GM18873 (cell line): Measurements from ENCODE around the gene TMEM178A.
"Not testable (repeated sequence)": the region's sequence is repeated elsewhere in the genome, so short reads cannot be mapped to it uniquely, and the experiment has no call there.

ENCODE experiments used
- ATAC-seq: cut with Tn5 transposase; IDR thresholded peaks from one replicate; pipeline ENCODE4 v1.9.1; 2021; ENCODE audit warnings: mild to moderate bottlenecking, moderate library complexity, moderate number of reproducible peaks; ENCODE audit not compliant: unreplicated experiment, low FRiP score

Gene TMEM178A

DNA sequence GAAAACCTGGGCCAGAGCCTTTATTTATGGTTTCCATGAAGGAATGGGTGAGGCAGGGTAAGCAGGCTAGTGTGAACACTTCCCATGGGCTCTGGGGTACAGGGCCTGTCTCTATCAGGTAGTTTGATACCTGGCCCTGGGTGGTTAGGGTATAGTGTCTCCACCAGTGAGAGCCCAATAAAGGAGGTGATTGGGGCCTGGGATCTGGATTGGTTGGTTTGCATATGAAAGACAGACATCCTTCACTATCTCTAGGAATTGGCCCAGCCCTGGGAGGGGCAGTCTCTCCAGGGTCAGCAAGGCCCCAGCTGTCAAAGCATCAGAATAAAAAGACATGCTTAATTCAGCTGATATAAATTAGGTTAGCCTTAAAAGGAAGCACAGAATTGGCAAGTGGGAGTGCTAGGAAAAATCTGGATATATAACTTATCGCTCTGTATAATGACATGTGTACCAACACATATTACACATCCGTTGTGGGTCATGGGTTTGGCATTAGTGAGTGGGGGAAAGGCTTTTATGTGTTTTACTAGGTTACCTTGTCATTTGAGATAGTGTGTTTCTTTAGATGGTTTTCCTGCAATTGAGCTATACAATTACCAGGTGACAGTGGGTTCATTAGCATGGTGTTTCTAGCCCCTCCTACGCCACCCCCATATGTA is 18.5 kb upstream of the TMEM178A start:
- no peak for ATAC-seq

DNA sequence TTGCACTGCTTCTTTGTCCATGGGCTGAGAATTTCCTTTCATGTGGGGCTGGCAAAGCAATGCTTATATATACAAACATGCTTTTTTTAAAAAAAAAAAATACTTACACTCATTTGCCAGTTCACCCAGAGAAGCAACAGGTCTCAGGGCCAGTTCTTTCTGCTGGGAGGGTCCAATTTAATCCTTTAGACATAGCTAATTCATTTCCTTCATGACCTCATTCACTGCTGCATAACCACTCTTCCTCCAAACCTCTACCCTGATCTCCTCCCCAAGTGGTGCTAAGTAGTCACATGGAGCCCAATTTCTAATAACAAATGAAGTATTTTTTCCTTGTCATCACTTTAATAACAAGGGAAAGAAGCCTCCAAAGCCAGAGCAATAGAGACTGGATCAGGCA is 17.1 kb upstream of the TMEM178A start:
- ATAC-seq, result no peak

DNA sequence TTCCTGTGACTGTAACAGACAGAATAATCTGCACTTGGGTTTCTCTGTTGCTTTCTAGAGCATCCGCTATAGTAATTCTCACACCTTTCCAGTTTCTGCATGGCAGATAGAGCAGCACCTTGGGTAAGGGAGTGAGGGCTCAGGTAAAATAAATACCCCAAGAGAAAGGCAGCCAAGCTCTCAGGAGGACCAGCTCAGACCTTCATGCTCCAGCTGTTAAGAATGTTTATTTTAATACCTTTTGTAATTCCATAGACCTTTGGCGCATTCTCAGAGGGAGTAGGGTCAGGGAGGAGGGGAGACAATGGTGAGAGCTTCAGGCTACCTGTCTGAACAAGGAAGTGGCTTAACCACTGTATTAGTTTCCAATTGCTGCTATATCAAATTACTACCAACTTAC is 16.2 kb upstream of the TMEM178A start:
- no peak for ATAC-seq

DNA sequence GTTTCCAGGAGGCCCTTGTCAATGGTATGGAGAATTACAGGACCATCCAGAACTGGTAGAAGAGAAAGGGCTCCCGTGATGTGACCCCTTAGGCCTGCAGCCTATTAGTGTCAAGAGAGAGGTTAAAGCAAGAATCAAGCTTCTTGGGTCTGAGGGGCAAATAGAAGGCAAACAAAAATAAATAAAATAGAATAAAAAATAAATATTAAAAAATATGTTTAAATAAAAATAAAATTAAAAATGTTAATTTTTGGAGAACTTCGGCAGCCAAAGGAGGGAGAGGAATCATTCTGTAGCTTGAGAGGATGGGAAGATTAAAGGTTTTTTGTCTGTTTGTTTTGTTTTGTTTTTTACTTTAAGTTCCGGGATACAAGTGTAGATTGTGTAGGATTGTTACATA is 15.2 kb upstream of the TMEM178A start:
- ATAC-seq, result no peak

DNA sequence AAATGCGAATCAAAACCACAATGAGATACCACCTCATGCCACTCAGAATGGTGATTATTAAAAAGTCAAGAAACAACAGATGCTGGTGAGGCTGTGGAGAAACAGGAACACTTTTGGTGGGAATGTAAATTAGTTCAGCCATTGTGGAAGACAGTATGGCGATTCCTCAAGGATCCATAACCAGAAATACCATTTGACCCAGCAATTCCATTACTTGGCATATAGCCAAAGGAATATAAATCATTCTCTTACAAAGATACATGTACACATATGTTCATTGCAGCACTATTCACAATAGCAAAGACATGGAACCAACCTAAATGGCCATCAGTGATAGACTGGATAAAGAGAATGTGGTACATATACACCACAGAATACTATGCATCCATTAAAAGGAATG is 9.5 kb upstream of the TMEM178A start:
- ATAC-seq, result not testable (repeated sequence)

DNA sequence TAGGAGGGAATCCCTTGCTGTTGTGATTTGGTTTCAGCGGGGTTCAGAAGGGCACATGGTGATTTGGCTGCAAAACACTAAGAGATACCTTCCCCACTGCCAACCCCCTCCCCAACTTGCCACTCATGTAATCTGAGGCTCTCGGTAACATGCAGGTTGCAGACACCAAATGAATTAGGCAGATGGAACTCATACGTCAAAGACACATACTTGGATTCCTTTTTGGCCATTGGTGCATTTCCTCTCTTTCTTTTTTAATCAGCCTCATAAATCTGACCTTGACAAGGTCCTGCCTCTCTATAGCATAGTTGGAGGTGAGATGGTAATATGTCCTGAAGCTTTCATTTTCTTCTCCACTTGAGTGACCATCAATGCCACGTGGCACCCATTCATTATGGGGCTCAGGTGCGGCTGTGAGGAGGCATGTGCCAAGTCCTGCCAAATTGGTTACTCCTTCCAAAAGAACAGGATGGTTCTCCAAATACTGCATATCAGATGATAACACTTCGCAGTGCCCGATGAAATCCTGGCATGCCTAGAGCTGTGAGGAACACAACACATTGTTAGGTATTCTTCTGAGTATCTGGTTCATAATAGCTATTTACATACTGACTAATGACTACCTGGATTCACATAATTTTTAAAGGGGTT is 8.3 kb upstream of the TMEM178A start:
- no peak for ATAC-seq

DNA sequence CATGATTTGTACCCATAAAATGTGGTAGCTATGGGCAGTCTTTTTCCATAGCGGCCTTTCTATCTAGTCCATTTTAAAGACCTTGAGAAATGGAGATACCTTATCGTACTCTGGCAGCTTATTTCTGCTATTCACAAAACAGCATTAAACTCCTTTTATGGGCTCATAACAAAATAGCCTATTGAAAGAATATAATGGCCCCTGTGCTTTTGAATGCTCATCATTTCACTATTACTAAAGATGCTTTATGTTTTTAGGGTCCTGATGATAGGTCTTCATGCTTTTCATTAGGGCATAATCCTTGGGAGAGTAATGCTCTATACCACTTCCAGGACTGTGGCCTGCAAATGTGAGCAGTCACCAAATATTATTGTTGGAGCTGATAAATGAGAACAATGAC is 7.3 kb upstream of the TMEM178A start:
- ATAC-seq, result no peak

DNA sequence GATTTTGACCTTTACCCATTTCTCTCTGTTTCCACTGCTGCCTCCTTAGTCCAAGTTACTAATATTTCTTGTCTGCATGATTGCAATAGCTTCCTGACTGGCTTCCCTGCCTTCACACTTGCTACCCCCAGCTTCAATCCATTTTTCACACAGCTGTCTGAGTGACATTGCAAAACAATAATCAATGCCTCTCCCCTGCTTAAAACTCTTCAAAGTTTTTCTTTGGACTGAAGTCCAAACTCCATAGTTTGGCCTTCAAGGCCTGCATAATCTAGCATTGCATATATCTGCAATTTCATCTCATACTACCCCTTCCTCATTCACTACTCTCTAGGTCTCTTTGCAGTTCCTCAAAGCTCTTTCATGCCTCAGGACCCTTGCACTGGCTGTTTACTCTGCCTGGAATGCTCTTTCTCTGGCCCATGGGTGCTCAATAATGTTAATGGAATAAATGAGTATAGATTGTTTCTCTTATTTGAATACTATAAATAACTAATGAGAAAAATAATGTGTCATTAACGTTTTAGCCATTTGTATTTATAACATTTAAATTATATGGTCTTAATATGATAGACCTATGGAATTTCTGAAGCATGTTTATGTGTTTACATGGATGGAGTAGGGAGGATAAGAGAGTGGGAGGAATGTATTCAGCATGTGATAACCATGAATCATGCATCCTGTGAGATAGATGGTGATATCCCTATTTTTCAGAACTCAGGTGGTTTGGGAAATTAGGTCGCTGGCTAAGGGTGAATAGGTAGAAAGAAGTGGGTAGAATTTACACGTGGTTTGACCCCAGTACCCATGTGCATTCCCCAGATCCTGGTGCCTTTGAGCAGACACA is 5.7 kb upstream of the TMEM178A start:
- ATAC-seq, result no peak

DNA sequence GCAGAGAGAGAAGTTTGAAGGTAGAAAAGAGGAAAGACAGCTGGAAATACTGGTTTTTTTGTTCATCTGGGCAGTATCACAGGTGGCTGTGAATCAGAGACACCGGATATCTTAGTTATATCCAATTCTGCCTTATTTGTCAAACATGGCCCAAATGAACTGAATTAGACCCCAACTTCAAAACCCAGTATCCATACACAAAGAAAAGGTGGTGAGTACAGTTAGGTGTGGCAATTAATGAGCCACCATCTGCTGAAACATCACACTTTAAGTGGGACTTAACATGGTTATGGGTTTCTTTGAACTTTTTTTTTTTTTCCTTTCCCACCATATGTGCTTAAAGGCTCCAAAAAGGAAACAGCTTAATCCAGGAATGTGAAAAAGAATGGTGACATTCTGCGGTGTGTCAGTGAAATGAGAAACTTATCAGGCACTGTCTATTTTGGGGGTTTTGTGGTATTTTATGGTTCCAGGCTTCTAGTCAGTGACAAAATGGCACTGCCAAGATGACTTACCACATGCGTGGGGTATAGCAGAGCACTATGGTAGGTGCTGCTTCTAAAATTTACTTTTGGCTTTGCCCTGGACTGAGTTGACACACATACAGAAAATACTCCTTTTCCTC is 5.0 kb upstream of the TMEM178A start:
- no peak for ATAC-seq

DNA sequence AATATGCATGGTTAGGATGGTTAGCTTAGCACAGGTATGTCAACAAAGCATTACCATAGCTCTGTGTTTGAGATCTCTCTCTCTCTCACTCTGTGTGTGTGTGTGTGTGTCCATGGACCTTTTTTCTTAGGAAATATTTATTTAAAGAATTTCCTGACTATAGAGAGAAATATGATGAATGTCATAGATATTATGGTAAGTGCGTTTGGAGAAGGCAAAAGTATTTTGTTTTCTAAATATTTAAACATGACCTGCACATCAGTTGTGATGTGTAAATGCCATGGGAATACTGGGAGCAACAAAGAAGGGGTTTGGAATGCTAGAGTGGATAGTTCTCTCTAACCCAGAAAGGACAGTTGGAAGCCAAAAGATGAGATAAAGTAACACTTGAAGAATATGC is 3.9 kb upstream of the TMEM178A start:
- ATAC-seq, result no peak

DNA sequence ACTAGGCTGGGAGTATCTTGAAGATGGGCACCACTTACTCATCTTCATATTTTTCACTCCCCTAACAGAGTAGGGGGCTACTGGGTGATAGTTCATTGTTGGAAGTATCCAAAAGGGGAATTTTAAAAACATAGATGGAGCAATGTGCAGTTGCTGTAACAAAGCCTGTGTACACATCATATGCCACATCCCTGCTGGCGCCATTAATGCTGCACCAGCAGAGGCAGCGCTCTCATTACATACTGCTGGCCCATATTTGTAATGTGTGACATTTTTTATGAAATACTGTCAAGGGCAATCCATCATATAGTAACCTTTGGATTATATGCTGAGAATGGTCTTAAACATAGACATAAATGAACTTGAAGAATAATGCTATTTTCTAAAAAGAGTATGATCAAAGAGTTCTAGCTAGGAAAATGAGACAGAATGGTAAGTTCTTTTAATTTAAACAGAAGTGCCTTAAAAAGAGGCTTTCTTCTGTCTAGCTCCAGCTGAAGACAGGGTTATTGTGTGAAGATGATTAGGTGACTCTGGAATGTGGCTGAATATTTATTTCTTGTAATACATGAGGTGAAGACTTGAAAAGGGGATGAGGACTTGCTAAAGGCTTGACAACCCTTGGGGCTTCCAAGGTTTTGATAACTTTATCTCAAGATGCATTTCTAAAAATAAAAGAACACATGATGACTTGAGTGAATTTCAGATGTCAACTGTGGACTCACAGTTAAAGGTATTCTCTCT is 2.4 kb upstream of the TMEM178A start:
- ATAC-seq, result no peak

DNA sequence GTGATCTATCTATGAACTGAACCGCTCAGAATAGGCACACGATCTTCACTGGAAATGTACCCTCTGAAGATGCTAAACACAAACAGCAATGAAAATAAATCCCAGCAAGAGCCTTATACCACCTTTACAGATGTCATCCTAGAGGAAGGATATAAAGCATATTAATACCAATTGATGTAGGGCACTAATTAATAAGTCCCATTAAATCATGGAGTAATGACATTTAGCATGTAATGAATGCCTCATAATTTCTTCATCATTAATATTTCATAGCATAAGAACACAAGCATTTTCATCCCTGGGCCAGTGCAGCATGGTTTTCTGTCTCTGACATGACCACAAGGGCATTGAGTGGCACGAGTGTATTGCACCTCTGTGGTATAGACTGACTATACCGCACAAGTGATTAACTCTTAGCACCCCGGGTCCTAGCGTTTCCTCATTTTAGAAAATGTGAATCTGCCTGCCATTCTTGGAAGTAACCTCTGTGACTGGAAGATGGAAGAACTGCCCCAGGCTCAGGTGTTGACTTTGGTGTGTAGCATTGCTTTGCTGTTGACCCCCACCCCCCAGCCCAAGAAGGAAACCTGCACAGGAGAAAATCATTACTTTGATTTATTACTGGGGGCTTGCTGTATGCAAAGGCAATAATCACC is 1.4 kb upstream of the TMEM178A start:
- ATAC-seq, result no peak

DNA sequence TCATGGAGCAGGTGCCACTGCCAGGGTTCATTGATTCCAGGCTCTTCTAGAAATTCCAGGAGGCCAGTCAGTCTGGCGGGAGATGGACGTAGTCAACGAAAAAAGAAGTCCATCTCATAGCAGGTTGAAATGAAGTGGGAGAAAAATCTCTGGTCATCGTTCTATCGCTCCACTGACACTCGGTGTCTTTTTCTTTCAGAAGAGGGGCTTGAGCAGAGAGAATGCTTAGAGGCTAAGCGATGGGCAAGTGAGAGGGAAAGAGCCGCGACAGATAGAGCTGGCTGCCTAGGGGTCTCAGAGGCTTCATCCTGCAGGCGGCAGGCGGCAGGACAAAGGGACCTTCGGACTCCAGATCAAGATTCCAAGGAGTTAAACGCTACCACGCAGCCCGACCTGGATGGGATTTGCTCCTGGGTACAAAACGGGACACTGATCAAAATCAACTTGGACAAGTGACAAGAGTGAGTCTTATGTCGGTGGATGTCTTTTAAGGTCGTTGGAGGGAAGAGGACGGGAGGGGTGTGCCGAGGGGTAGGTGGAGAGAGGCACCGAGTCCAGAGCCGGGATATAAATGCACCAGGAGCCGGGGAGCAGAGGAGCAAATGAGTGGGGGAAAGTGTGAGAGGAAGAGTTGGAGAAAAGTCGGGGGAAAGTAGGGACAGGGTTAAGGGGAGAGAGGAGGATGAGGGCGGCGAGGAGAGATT is 677 bp upstream of the TMEM178A start:
- ATAC-seq, result no peak

DNA sequence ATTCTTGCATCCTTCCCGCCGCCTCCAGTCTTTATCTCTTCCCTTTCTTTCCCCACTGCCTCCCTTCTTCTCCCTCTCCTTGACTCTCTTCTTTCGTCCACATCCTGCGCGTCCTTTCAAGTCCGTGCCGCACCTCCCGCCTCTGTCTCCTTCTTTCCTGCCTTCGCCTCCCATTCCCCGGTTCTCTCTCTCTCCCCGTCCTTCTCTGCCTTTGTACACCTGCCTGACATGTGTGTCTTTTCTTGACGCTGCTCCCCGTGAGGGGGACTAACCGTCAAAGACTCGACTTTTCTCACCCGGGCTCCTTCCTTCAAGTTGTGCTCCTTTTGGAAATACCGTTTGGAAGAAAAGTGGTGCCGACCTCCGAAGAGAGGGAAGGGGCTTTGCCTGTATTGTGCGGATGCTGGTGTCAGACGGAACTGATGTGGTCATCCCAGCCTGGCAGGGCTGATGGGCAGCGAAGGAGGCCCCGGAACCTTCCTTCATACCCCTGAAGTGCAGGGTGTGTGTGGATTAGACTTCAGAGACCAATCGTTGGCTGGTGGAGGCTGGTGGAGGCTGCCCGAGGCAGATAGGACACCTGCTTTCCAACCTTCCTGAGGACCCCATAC is 879 bp downstream of the TMEM178A start:
- no peak for ATAC-seq

DNA sequence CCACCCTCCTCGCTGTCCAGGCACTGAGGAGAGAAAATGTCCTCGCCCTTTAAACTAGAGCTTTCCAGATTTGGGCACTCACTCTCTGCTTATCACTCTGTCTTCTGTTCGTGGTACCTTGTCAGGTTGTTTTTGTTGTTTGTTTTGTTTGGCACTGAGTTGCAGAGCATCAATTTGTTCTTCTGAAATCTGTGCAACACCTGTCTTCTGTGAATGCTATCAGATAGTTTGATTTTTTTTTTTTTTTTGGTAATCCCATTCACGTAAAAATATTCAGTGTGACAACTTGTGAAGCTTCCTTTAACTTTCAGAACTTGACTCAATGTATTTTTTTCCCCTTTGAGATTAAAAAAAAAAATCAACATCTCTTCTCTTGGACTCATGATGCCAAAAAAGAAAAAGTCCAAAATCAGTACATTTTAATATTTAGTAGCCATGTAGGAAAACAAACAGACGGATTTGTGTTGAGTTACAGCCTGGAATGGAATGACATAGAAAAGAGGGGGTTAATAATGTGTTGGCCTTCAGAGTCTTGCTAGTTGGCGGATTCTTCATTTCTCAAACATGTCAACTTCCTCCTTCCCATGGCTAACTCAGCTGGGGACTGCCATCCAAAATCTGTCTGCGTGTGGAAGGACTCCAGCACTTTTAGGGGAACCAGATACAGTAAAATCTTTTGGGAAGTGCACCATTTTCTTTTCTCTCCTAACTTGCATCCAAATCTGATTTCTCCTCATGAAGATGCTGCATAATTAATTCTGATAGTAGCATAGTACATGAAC is 1.6 kb downstream of the TMEM178A start:
- ATAC-seq, result no peak

DNA sequence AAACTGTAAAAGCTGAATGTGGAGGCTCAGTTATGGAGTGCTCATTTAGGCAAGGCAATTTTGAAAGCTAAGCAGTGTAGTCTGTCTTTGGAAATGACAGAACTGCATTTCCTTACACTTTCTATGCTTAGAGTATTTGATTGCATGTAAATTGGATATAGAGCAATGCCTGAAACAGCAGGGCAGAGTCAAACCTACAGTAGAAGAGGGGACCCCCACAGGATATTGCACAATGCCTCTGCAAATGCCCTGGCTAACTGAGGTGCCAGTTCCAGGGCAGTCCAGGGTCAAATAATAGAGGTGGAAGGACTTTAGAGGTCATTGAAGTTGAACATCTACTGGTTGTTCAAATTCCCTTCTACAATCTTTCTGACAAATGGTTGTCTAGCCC is 2.2 kb downstream of the TMEM178A start:
- no peak for ATAC-seq

DNA sequence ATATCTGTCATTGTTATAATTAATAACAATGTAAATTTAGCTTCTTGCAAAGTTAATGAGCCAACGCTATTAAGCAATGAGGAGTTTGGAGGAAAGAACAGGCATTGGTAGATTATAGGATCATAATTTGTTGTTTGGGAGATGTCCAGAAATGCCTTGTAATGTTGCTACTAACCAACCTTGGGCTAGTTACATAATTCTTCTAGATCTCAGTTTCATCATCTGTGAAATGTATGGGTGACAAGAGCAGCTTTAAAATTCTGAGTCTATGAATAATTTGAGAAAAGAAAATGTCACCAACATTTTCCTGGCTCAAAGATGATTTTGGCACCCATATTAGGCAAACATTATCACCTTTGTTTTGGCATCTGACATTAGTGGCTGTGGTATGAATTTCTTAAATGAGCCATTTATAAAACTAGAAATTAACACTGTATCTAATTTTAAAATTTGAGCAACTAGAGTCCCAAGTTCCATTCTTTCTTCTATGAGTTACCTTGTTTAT is 2.9 kb downstream of the TMEM178A start:
- ATAC-seq, result no peak

DNA sequence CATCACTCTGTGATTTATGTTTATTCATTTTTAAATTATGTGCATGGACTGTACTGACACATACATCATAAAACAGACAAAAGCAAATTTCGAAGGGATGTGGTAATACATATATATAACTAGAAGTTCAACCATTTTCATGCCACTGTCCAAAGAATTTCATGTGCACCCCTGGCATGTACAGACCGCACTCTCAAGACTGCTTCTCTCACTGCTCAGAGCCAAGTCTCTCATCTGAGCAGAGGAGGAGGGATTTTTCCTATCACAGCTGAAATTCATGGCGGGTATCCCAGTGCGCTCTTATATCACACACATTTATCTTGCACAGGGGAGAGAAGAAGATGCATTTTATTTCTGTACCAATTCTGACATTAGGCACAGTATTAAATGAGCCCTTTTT is 5.9 kb downstream of the TMEM178A start:
- ATAC-seq, result no peak
